ENCODE results near the gene ADCY7.

GRCh38 chr16:50360033-50360778 is 93.9 kb downstream of the ADCY7 start:
- no peak for TF ChIP-seq RAD21 (IDR thresholded peaks at IDR 0.05; ENCODE audit: low read depth)
- no peak for TF ChIP-seq POLR2AphosphoS5 (IDR thresholded peaks at IDR 0.05; ENCODE audit: low read depth, low read length)
- no peak for TF ChIP-seq POLR2A (IDR thresholded peaks at IDR 0.05; ENCODE audit: borderline replicate concordance, extremely low read depth, insufficient read depth, insufficient read length)
- TF ChIP-seq CTCF (IDR thresholded peaks at IDR 0.05 in 2 of 3, conservative IDR thresholded peaks at IDR 0.05 in 1 of 3; ENCODE audit: borderline replicate concordance in 1 of 3, insufficient read depth in 1 of 3, low read depth in 2 of 3, low read length in 2 of 3), result no peak
- TF ChIP-seq TCF7L2 (IDR thresholded peaks at IDR 0.05; ENCODE audit: borderline replicate concordance, extremely low read depth, insufficient read depth, insufficient read length), result no peak
- no peak for TF ChIP-seq ELF1 (IDR thresholded peaks at IDR 0.05; ENCODE audit: borderline replicate concordance, low read depth)
